ENCODE results near the gene PARD3. TPM values are rescaled to one million over a fixed set of nuclear protein-coding genes. Genes with fewer than 3 reads are reported as not detected.

The PARD3 gene
- polyA plus RNA-seq, 1 donor from 2014 or later = 12.4 TPM

DNA sequence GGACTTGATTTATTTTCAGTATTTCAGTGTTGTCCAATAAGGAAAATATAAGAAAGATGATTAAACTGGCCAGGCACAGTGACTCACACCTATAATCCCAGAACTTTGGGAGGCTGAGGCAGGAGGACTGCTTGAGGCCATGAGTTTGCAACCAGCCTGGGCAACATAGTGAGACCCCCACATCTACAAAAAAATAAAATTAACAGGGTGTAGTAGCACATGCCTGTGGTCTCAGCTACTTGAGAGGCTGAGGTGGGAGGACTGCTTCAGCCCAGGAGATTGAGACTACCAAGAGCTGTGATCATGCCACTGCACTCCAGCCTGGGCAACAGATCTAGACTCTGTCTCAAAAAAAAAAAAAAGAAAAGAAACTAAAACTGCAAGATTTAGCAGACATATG, 138.0 kb downstream of the PARD3 start:
- H3K36me3 ChIP-seq (ENCODE audit: insufficient read depth, low read length) = no peaks in the 10 kb centered on the region
- TF ChIP-seq RAD21 (conservative IDR thresholded peaks at IDR 0.05) (no peak), EP300 (conservative IDR thresholded peaks at IDR 0.05; ENCODE audit: poor library complexity, severe bottlenecking) (no peak), SMC3 (conservative IDR thresholded peaks at IDR 0.05; ENCODE audit: poor library complexity) (no peak)
- TF ChIP-seq, protein P1, sequence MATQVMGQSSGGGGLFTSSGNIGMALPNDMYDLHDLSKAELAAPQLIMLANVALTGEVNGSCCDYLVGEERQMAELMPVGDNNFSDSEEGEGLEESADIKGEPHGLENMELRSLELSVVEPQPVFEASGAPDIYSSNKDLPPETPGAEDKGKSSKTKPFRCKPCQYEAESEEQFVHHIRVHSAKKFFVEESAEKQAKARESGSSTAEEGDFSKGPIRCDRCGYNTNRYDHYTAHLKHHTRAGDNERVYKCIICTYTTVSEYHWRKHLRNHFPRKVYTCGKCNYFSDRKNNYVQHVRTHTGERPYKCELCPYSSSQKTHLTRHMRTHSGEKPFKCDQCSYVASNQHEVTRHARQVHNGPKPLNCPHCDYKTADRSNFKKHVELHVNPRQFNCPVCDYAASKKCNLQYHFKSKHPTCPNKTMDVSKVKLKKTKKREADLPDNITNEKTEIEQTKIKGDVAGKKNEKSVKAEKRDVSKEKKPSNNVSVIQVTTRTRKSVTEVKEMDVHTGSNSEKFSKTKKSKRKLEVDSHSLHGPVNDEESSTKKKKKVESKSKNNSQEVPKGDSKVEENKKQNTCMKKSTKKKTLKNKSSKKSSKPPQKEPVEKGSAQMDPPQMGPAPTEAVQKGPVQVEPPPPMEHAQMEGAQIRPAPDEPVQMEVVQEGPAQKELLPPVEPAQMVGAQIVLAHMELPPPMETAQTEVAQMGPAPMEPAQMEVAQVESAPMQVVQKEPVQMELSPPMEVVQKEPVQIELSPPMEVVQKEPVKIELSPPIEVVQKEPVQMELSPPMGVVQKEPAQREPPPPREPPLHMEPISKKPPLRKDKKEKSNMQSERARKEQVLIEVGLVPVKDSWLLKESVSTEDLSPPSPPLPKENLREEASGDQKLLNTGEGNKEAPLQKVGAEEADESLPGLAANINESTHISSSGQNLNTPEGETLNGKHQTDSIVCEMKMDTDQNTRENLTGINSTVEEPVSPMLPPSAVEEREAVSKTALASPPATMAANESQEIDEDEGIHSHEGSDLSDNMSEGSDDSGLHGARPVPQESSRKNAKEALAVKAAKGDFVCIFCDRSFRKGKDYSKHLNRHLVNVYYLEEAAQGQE (IDR thresholded peaks at IDR 0.05; ENCODE audit: borderline replicate concordance) = no peak
- H3K27ac ChIP-seq (ENCODE audit: low read length) = no peak overlapping the region
- H3K4me3 ChIP-seq (ENCODE audit: low read length) = no peak overlapping the region
- H3K9me3 ChIP-seq (ENCODE audit: low read length) = no peaks in the 10 kb centered on the region
- H3K4me2 ChIP-seq (ENCODE audit: low read length) = no peak overlapping the region
- H2AFZ ChIP-seq (ENCODE audit: low read depth, low read length) = no peak overlapping the region
- peaks cover 3% of the 10 kb centered on the region for H3K79me2 ChIP-seq (replicated peaks; ENCODE audit: insufficient read depth, low read length)
- no peaks in the 10 kb centered on the region for H4K20me1 ChIP-seq (ENCODE audit: insufficient read depth)
- H3K9ac ChIP-seq (ENCODE audit: low read length) = no peak overlapping the region
- no peaks in the 10 kb centered on the region for H3F3A ChIP-seq (ENCODE audit: insufficient read depth, low read length, poor library complexity, severe bottlenecking)
- no peaks in the 10 kb centered on the region for H3K9me2 ChIP-seq (ENCODE audit: insufficient read depth, low read length)
- no peaks in the 10 kb centered on the region for H3K27me3 ChIP-seq (ENCODE audit: insufficient read depth, low read depth, low read length)

DNA sequence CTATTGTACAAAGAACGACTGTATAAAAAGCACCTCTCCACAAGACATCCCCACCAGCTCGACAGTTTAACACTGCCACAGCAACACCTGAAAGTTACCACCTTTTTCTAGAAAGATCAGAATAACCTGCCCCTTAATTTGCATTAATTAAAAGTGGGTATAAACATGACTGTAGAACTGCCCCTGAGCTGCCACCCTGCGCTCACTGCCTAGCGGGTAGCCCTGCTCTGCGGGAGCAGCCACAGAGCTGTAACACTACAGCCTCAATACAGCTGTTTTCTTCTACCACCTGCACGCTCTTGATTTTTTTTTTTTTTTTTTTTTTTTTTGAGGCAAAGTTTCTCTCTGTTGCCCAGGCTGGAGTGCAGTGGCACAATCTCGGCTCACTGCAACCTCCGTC, 140.9 kb downstream of the PARD3 start:
- TF ChIP-seq EZH2 (IDR thresholded peaks at IDR 0.05; ENCODE audit: borderline replicate concordance, insufficient read depth, low read length, poor library complexity, severe bottlenecking) (no peak), RAD21 (conservative IDR thresholded peaks at IDR 0.05) (no peak), MXI1 (conservative IDR thresholded peaks at IDR 0.05; ENCODE audit: poor library complexity, severe bottlenecking) (no peak), POLR2AphosphoS5 (IDR thresholded peaks at IDR 0.05) (no peak), EP300 (conservative IDR thresholded peaks at IDR 0.05; ENCODE audit: poor library complexity, severe bottlenecking) (no peak), SMC3 (conservative IDR thresholded peaks at IDR 0.05; ENCODE audit: poor library complexity) (no peak), TAF1 (IDR thresholded peaks at IDR 0.05; ENCODE audit: low read depth) (no peak)
- TF ChIP-seq, protein P2, sequence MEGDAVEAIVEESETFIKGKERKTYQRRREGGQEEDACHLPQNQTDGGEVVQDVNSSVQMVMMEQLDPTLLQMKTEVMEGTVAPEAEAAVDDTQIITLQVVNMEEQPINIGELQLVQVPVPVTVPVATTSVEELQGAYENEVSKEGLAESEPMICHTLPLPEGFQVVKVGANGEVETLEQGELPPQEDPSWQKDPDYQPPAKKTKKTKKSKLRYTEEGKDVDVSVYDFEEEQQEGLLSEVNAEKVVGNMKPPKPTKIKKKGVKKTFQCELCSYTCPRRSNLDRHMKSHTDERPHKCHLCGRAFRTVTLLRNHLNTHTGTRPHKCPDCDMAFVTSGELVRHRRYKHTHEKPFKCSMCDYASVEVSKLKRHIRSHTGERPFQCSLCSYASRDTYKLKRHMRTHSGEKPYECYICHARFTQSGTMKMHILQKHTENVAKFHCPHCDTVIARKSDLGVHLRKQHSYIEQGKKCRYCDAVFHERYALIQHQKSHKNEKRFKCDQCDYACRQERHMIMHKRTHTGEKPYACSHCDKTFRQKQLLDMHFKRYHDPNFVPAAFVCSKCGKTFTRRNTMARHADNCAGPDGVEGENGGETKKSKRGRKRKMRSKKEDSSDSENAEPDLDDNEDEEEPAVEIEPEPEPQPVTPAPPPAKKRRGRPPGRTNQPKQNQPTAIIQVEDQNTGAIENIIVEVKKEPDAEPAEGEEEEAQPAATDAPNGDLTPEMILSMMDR (IDR thresholded peaks at IDR 0.05; ENCODE audit: poor library complexity, severe bottlenecking) = no peak
- TF ChIP-seq, protein P1 (IDR thresholded peaks at IDR 0.05; ENCODE audit: borderline replicate concordance) = no peak
- Histone ChIP-seq H3K4me3 (ENCODE audit: low read length) (no peak overlapping the region), H2AFZ (ENCODE audit: low read depth, low read length) (no peak overlapping the region), H4K20me1 (ENCODE audit: insufficient read depth) (no peaks in the 10 kb centered on the region), H3K27me3 (ENCODE audit: insufficient read depth, low read depth, low read length) (no peaks in the 10 kb centered on the region), H3F3A (ENCODE audit: insufficient read depth, low read length, poor library complexity, severe bottlenecking) (no peaks in the 10 kb centered on the region), H3K79me2 (replicated peaks; ENCODE audit: insufficient read depth, low read length) (peaks cover 3% of the 10 kb centered on the region), H3K9me3 (ENCODE audit: low read length) (no peaks in the 10 kb centered on the region), H3K9me2 (ENCODE audit: insufficient read depth, low read length) (no peaks in the 10 kb centered on the region), H3K9ac (ENCODE audit: low read length) (no peak overlapping the region), H3K4me2 (ENCODE audit: low read length) (no peak overlapping the region), H3K27ac (ENCODE audit: low read length) (no peak overlapping the region), H3K36me3 (ENCODE audit: insufficient read depth, low read length) (no peaks in the 10 kb centered on the region)
